ENCODE data around the gene GPR4.

GRCh38 chr19:45576682-45577081, 25.3 kb downstream of the GPR4 start:
- TF ChIP-seq CTCF (IDR thresholded peaks at IDR 0.05) (no peak), POLR2A (IDR thresholded peaks at IDR 0.05) (no peak)

Data from thyroid gland (tissue), 4 donors.